Astrocyte (in vitro differentiated cells and primary cell): ENCODE measurements around the gene ZBTB7C. TPM values are rescaled to one million over a fixed set of nuclear protein-coding genes. Genes with fewer than 3 reads are reported as not detected.

Experiments
- DNase-seq: peaks from one replicate; pipeline ENCODE4 v3.0.0-alpha.2; 2010; ENCODE audit warnings: low read depth
- FAIRE-seq: peaks from 2 replicates; lab custom pipeline; 2011; peaks lifted over from hg19 to GRCh38; lab: Jason Lieb, UNC
- H2AFZ ChIP-seq: 2 replicates; pipeline ENCODE4 v1.6.0; 2012; ENCODE audit warnings: low read depth, low read length, inconsistent platforms
- H3K27ac ChIP-seq: 2 replicates; pipeline ENCODE4 v1.5.1; 2011; ENCODE audit warnings: low read depth, low read length, inconsistent platforms
- H3K27me3 ChIP-seq: 2 replicates; pipeline ENCODE4 v1.6.0; 2011; ENCODE audit warnings: low read length, inconsistent platforms; ENCODE audit not compliant: insufficient read depth
- H3K36me3 ChIP-seq: 2 replicates; pipeline ENCODE4 v1.5.1; 2011; ENCODE audit warnings: low read length, inconsistent platforms; ENCODE audit not compliant: insufficient read depth
- H3K4me1 ChIP-seq: 2 replicates; pipeline ENCODE4 v1.5.1; 2011; ENCODE audit warnings: low read length, inconsistent platforms; ENCODE audit not compliant: insufficient read depth
- H3K4me2 ChIP-seq: 2 replicates; pipeline ENCODE4 v1.6.0; 2012; ENCODE audit warnings: low read length, inconsistent platforms
- H3K4me3 ChIP-seq: 2 replicates; pipeline ENCODE4 v1.5.1; 2011; ENCODE audit warnings: low read depth, mild to moderate bottlenecking, low read length, inconsistent platforms; ENCODE audit not compliant: insufficient read depth
- H3K79me2 ChIP-seq: 2 replicates; pipeline ENCODE4 v1.6.0; 2012; ENCODE audit warnings: mild to moderate bottlenecking, low read length, inconsistent platforms; ENCODE audit not compliant: insufficient read depth
- H3K9ac ChIP-seq: 2 replicates; pipeline ENCODE4 v1.6.0; 2012; ENCODE audit warnings: mild to moderate bottlenecking, low read length, inconsistent platforms
- H3K9me3 ChIP-seq: 2 replicates; pipeline ENCODE4 v1.5.1; 2012; ENCODE audit warnings: low read depth, mild to moderate bottlenecking, low read length, inconsistent platforms; ENCODE audit not compliant: insufficient read depth
- H4K20me1 ChIP-seq: 2 replicates; pipeline ENCODE4 v1.6.0; 2012; ENCODE audit warnings: low read length, inconsistent platforms; ENCODE audit not compliant: insufficient read depth
- H3K27ac Mint-ChIP-seq: one replicate; pipeline ENCODE4 v1.8.0; 2021; ENCODE audit warnings: mild to moderate bottlenecking, mixed read lengths; ENCODE audit not compliant: unreplicated experiment
- H3K27me3 Mint-ChIP-seq: one replicate; pipeline ENCODE4 v1.8.0; 2021; ENCODE audit warnings: low read depth, mixed read lengths; ENCODE audit not compliant: unreplicated experiment
- H3K36me3 Mint-ChIP-seq: one replicate; pipeline ENCODE4 v1.8.0; 2021; ENCODE audit warnings: low read depth, mixed read lengths; ENCODE audit not compliant: unreplicated experiment
- H3K4me1 Mint-ChIP-seq: one replicate; pipeline ENCODE4 v1.8.0; 2021; ENCODE audit warnings: low read depth, mixed read lengths; ENCODE audit not compliant: unreplicated experiment
- H3K4me3 Mint-ChIP-seq: one replicate; pipeline ENCODE4 v1.8.0; 2021; ENCODE audit warnings: mild to moderate bottlenecking, moderate library complexity, mixed read lengths; ENCODE audit not compliant: unreplicated experiment
- H3K9me3 Mint-ChIP-seq: one replicate; pipeline ENCODE4 v1.8.0; 2021; ENCODE audit warnings: mild to moderate bottlenecking, mixed read lengths; ENCODE audit not compliant: unreplicated experiment
- EZH2 ChIP-seq: IDR thresholded peaks from 2 replicates; pipeline ENCODE4 v1.6.1; 2012; ENCODE audit warnings: mild to moderate bottlenecking, low read length, inconsistent platforms; ENCODE audit not compliant: insufficient read depth
- total RNA-seq: library from RNA; stranded (reverse); gene quantifications from 2 replicates; pipeline ENCODE4 v1.2.1, GENCODE V29; 2021
- TF ChIP-seq, protein P1 (sequence below): IDR thresholded peaks from 2 replicates; pipeline ENCODE4 v1.5.1; 2011; ENCODE audit warnings: low read depth, mild to moderate bottlenecking, inconsistent platforms, low read length, moderate library complexity; ENCODE audit not compliant: insufficient read depth

ZBTB7C gene
- total RNA-seq, 1 donor from 2014 or later = 1.0 TPM

DNA sequence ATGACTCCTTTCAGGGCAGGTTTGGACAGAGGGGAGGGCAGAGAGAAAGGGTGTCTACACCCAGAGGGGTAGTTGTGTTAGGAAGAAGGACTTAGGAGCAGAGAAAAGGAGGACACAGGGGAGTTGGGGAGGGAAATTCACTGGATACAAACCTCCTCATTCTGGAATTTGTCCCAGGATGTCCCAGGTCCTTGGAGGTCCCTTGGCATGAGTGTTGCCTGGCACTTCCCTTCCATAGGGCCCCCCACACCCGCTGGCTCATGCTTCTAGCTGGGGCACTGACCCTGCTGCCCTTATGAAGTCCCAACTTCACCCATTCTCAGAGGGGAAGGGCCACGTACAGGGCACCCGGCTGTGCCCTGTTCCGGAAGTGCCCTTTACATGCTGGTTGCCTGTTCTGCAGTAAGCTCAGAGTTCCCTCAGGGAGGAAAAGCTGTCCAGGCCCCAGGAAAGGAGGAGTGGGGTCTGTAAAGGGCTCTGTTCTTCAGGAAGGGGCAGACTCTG, 385.1 kb downstream of the ZBTB7C start:
- H3K9ac ChIP-seq = peak overlapping the region; percentile 34
- H3K4me2 ChIP-seq = peak overlapping the region; percentile 61
- no peak overlapping the region for H3K4me3 ChIP-seq
- no peaks in the 10 kb centered on the region for H3K79me2 ChIP-seq
- H3K36me3 ChIP-seq = no peaks in the 10 kb centered on the region
- Mint-ChIP-seq H3K9me3 (peaks cover 1% of the 10 kb centered on the region), H3K27ac (peak overlapping the region; percentile 87), H3K4me1 (peaks cover 20% of the 10 kb centered on the region), H3K27me3 (peaks cover 22% of the 10 kb centered on the region), H3K36me3 (no peaks in the 10 kb centered on the region), H3K4me3 (no peak overlapping the region)
- H3K27ac ChIP-seq = no peak overlapping the region
- no peaks in the 10 kb centered on the region for H3K9me3 ChIP-seq
- H3K4me1 ChIP-seq = peaks cover 19% of the 10 kb centered on the region
- FAIRE-seq (no peak), DNase-seq (no peak)
- H4K20me1 ChIP-seq = no peaks in the 10 kb centered on the region
- no peak for TF ChIP-seq EZH2
- TF ChIP-seq, protein P1, sequence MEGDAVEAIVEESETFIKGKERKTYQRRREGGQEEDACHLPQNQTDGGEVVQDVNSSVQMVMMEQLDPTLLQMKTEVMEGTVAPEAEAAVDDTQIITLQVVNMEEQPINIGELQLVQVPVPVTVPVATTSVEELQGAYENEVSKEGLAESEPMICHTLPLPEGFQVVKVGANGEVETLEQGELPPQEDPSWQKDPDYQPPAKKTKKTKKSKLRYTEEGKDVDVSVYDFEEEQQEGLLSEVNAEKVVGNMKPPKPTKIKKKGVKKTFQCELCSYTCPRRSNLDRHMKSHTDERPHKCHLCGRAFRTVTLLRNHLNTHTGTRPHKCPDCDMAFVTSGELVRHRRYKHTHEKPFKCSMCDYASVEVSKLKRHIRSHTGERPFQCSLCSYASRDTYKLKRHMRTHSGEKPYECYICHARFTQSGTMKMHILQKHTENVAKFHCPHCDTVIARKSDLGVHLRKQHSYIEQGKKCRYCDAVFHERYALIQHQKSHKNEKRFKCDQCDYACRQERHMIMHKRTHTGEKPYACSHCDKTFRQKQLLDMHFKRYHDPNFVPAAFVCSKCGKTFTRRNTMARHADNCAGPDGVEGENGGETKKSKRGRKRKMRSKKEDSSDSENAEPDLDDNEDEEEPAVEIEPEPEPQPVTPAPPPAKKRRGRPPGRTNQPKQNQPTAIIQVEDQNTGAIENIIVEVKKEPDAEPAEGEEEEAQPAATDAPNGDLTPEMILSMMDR = no peak
- peak overlapping the region; percentile 13 for H2AFZ ChIP-seq
- H3K27me3 ChIP-seq = peaks cover 9% of the 10 kb centered on the region

- H3K4me1 ChIP-seq = peaks cover 19% of the 10 kb centered on the region
- no peaks in the 10 kb centered on the region for H4K20me1 ChIP-seq
- no peaks in the 10 kb centered on the region for H3K9me3 ChIP-seq
- peak overlapping the region; percentile 20 for H2AFZ ChIP-seq
- Mint-ChIP-seq H3K36me3 (no peaks in the 10 kb centered on the region), H3K9me3 (peaks cover 1% of the 10 kb centered on the region), H3K4me1 (peaks cover 20% of the 10 kb centered on the region), H3K27ac (peak overlapping the region; percentile 87), H3K4me3 (no peak overlapping the region), H3K27me3 (peaks cover 18% of the 10 kb centered on the region)
- TF ChIP-seq EZH2 = no peak
- TF ChIP-seq, protein P1 = peak; percentile 7
- H3K27me3 ChIP-seq = peaks cover 9% of the 10 kb centered on the region
- H3K9ac ChIP-seq = peak overlapping the region; percentile 34
- FAIRE-seq = no peak
- no peaks in the 10 kb centered on the region for H3K36me3 ChIP-seq
- DNase-seq = peak; percentile 81
- H3K27ac ChIP-seq = peak overlapping the region; percentile 32
- peak overlapping the region; percentile 61 for H3K4me2 ChIP-seq
- no peak overlapping the region for H3K4me3 ChIP-seq
- H3K79me2 ChIP-seq = no peaks in the 10 kb centered on the region
These were observed 385.7 kb downstream of the ZBTB7C start for GRCh38 chr18:48023334-48024008.
